Tibial nerve (tissue), 4 donors: ENCODE results near the gene DNAH14. TPM values are rescaled to one million over a fixed set of nuclear protein-coding genes. Genes with fewer than 3 reads are reported as not detected.

Source experiments
- DNase-seq, 2 donors: peaks; one replicate each; pipeline ENCODE4 v3.0.0-alpha.2; 2019; ENCODE audit warnings: low spot score in 2 of 2
- H3K27ac ChIP-seq, 4 donors: fragments of 200-600 bp; sonication (generic) in 3 of 4; one replicate each; pipeline ENCODE4 v1.5.1; 2017 to 2019; ENCODE audit warnings: mild to moderate bottlenecking in 1 of 4
- H3K27me3 ChIP-seq, 2 donors: fragments of 200-600 bp; sonication (generic) in 1 of 2; one replicate each; pipeline versions ENCODE4 v1.5.1 to v1.6.0; 2017 to 2019
- H3K36me3 ChIP-seq, 3 donors: fragments of 200-600 bp; sonication (generic); one replicate each; pipeline ENCODE4 v1.5.1; 2018 to 2019
- H3K4me1 ChIP-seq, 4 donors: fragments of 200-600 bp; sonication (generic) in 3 of 4; one replicate each; pipeline ENCODE4 v1.5.1; 2017 to 2019
- H3K4me3 ChIP-seq, 4 donors: fragments of 200-600 bp; sonication (generic) in 3 of 4; one replicate each; pipeline ENCODE4 v1.5.1; 2017 to 2019; ENCODE audit warnings: mild to moderate bottlenecking in 1 of 4, moderate library complexity in 1 of 4
- H3K9me3 ChIP-seq, 4 donors: fragments of 200-600 bp; sonication (generic) in 3 of 4; one replicate each; pipeline ENCODE4 v1.5.1; 2017 to 2019
- EP300 ChIP-seq, 2 donors: sonication (generic); formaldehyde crosslinking; IDR thresholded peaks; one replicate each; pipeline ENCODE4 v1.6.1; 2017; ENCODE audit warnings: antibody characterized with exemption in 2 of 2, mild to moderate bottlenecking in 1 of 2
- POLR2A ChIP-seq, 2 donors: fragments of 450-650 bp; IDR thresholded peaks; one replicate each; pipeline ENCODE4 v1.6.1; 2017; ENCODE audit warnings: antibody characterized with exemption in 2 of 2, mild to moderate bottlenecking in 2 of 2, moderate library complexity in 2 of 2
- WGBS, 2 donors: methylation state at CpG; one replicate each; pipeline ENCODE4 v1.1.5; 2018; 5-methylcytosine and 5-hydroxymethylcytosine counted together
- total RNA-seq, 4 donors: library from RNA; depleted of rRNA; stranded (reverse); fragments of >200 nt; gene quantifications; one replicate each; pipeline ENCODE4 v1.1.0, GENCODE V29; 2016
- TF ChIP-seq, protein P1 (sequence below), 5 experiments: fragments of 200-600 bp in 3 of 5; fragments of 450-650 bp in 2 of 5; sonication (generic) in 3 of 5; IDR thresholded peaks; one replicate each; pipeline ENCODE4 v1.5.1; 2016 to 2019; ENCODE audit warnings: antibody characterized with exemption in 5 of 5, mild to moderate bottlenecking in 3 of 5, moderate library complexity in 2 of 5

The DNAH14 gene
- total RNA-seq, 4 donors from 2014 or later = 1.2 to 6.5 (median 4.4) TPM

DNA sequence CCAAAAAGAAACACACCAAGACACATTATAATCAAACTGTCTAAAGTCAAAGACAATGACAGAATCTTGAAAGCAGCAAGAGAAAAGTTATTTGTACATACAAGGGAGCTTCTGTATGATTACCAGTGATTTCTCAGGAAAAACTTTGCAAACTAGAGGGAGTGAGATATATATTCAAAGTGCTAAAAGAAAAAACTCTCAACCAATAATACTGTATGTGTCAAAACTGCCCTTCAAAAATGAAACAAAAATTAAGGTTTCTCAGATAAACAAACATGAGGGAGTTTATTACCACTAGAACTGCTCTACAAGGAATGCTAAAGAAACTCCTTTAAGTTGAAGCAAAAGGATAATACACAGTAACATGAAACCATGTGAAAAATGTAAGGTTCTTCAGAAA is 418.9 kb downstream of the DNAH14 start:
- DNase-seq = no peak
- peaks cover 0 to 7% (median 0%) of the 10 kb centered on the region in 4 donors for H3K9me3 ChIP-seq
- no peaks in the 10 kb centered on the region for H3K36me3 ChIP-seq
- TF ChIP-seq POLR2A (IDR thresholded peaks at IDR 0.05) (no peak), EP300 (IDR thresholded peaks at IDR 0.05) (no peak)
- TF ChIP-seq, protein P1, sequence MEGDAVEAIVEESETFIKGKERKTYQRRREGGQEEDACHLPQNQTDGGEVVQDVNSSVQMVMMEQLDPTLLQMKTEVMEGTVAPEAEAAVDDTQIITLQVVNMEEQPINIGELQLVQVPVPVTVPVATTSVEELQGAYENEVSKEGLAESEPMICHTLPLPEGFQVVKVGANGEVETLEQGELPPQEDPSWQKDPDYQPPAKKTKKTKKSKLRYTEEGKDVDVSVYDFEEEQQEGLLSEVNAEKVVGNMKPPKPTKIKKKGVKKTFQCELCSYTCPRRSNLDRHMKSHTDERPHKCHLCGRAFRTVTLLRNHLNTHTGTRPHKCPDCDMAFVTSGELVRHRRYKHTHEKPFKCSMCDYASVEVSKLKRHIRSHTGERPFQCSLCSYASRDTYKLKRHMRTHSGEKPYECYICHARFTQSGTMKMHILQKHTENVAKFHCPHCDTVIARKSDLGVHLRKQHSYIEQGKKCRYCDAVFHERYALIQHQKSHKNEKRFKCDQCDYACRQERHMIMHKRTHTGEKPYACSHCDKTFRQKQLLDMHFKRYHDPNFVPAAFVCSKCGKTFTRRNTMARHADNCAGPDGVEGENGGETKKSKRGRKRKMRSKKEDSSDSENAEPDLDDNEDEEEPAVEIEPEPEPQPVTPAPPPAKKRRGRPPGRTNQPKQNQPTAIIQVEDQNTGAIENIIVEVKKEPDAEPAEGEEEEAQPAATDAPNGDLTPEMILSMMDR (IDR thresholded peaks at IDR 0.05) = no peak
- no peaks in the 10 kb centered on the region for H3K27me3 ChIP-seq
- no peak overlapping the region for H3K4me3 ChIP-seq
- H3K4me1 ChIP-seq = no peaks in the 10 kb centered on the region
- no peak overlapping the region for H3K27ac ChIP-seq

- WGBS, 2 donors = 84 to 90% methylated on average over 2 of the region's 2 CpGs
- Histone ChIP-seq H3K36me3 (no peaks in the 10 kb centered on the region), H3K27ac (no peak overlapping the region), H3K27me3 (no peaks in the 10 kb centered on the region), H3K4me3 (no peak overlapping the region), H3K9me3 (peaks cover 0 to 7% (median 0%) of the 10 kb centered on the region in 4 donors), H3K4me1 (no peaks in the 10 kb centered on the region)
- DNase-seq = no peak
- TF ChIP-seq, protein P1 (IDR thresholded peaks at IDR 0.05) = no peak
- no peak for TF ChIP-seq EP300 (IDR thresholded peaks at IDR 0.05)
- TF ChIP-seq POLR2A (IDR thresholded peaks at IDR 0.05) = no peak
These were observed 420.4 kb downstream of the DNAH14 start for GRCh38 chr1:225349826-225350225.

DNA sequence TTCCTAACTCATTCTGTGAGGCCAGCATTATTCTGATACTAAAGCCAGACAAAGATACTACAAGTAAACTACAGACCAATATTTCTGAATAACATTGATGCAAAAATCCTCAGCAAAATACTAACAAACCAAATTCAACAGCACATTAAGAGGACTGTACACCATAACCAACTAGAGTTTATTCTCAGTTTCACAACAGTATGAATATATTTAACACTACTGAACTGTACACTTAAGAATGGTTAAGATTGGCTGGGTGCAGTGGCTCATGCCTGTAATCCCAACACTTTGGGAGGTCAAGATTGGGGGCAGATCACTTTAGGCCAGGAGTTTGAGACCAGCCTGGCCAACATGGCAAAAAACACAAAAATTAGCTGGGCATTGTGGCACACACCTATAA is 421.4 kb downstream of the DNAH14 start:
- no peaks in the 10 kb centered on the region for H3K4me1 ChIP-seq
- no peaks in the 10 kb centered on the region for H3K27me3 ChIP-seq
- no peak overlapping the region for H3K4me3 ChIP-seq
- H3K36me3 ChIP-seq = no peaks in the 10 kb centered on the region
- DNase-seq = no peak
- peaks cover 0 to 7% (median 0%) of the 10 kb centered on the region in 4 donors for H3K9me3 ChIP-seq
- H3K27ac ChIP-seq = no peak overlapping the region
- no peak for TF ChIP-seq EP300 (IDR thresholded peaks at IDR 0.05)
- TF ChIP-seq, protein P1 (IDR thresholded peaks at IDR 0.05) = no peak
- no peak for TF ChIP-seq POLR2A (IDR thresholded peaks at IDR 0.05)

DNA sequence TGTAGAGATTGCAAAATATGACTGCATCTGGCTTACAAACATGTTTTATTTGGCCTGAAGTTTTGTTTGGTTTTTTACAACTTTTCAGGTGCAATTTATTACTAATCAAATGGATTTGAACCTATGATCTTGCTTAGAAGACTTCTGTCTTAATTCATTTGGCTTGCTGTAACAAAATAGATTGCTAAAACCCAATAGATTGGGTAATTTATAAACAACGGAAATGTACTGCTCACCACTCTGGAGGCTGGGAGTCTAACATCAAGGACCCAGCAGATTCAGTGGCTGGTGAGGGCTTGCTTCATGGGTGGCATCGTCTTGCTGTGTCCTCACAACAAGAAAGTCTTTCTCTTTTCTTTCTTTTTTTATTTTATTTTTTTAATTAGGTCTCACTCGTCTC is 425.4 kb downstream of the DNAH14 start:
- TF ChIP-seq EP300 (IDR thresholded peaks at IDR 0.05) = no peak
- WGBS, 2 donors = 69 to 84% methylated on average over 3 of the region's 3 CpGs
- Histone ChIP-seq H3K27ac (no peak overlapping the region), H3K36me3 (no peaks in the 10 kb centered on the region), H3K4me3 (no peak overlapping the region), H3K27me3 (no peaks in the 10 kb centered on the region), H3K9me3 (no peaks in the 10 kb centered on the region), H3K4me1 (no peaks in the 10 kb centered on the region)
- no peak for DNase-seq

- no peak for DNase-seq
- WGBS, 2 donors = 93 to 97% methylated on average over 1 of the region's 1 CpG
- Histone ChIP-seq H3K27ac (no peak overlapping the region), H3K27me3 (no peaks in the 10 kb centered on the region), H3K4me1 (no peaks in the 10 kb centered on the region), H3K36me3 (no peaks in the 10 kb centered on the region), H3K4me3 (no peak overlapping the region), H3K9me3 (no peaks in the 10 kb centered on the region)
- no peak for TF ChIP-seq EP300 (IDR thresholded peaks at IDR 0.05)
These were observed 426.4 kb downstream of the DNAH14 start for GRCh38 chr1:225355863-225356262.

DNA sequence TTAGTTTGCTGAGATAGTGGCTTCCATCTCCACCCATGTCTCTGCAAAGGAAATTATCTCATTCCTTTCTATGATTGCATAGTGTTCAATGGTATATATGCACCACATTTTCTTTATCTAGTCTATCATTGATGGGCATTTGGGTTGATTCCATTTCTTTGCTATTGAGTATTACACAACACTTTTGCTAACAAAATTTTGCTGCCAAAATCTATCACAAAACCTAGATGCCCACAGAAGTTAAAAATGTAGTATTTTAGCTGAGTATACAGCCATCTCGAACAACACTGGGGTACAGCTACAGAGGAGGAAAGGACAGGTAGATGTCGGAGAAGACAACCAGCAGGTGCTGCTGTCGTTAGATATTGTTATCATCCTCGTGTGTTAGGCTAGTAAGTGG is 430.6 kb downstream of the DNAH14 start:
- DNase-seq = no peak
- TF ChIP-seq POLR2A (IDR thresholded peaks at IDR 0.05) = no peak
- H3K9me3 ChIP-seq = no peaks in the 10 kb centered on the region
- WGBS, 2 donors = 88 to 90% methylated on average over 4 of the region's 4 CpGs
- no peak overlapping the region for H3K4me3 ChIP-seq
- no peaks in the 10 kb centered on the region for H3K36me3 ChIP-seq
- no peaks in the 10 kb centered on the region for H3K4me1 ChIP-seq
- no peaks in the 10 kb centered on the region for H3K27me3 ChIP-seq
- no peak overlapping the region for H3K27ac ChIP-seq

DNA sequence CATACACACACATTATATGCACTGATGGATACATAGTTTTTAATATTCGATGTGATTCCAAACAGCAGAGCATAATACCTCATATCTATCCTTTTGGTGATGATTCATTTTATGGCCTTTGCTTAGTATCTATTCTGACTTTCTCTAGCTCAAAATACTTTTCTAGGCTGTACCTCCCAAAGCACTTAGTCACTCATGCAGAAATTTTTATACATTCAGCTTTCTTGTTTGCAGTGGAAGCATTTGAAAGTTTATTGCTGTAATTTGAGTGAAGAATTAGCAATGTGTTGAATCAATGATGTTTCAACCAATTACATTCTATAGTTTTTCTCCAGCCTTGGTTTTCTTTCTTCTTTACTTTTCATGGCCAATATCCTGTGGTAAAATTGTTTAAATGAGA is 431.7 kb downstream of the DNAH14 start:
- H3K9me3 ChIP-seq = no peaks in the 10 kb centered on the region
- TF ChIP-seq POLR2A (IDR thresholded peaks at IDR 0.05) (no peak), EP300 (IDR thresholded peaks at IDR 0.05) (no peak)
- TF ChIP-seq, protein P1 (IDR thresholded peaks at IDR 0.05) = no peak
- no peak overlapping the region for H3K4me3 ChIP-seq
- WGBS, 2 donors = 97 to 98% methylated on average over 1 of the region's 1 CpG
- H3K27ac ChIP-seq = no peak overlapping the region
- H3K27me3 ChIP-seq = no peaks in the 10 kb centered on the region
- H3K4me1 ChIP-seq = no peaks in the 10 kb centered on the region
- no peak for DNase-seq
- no peaks in the 10 kb centered on the region for H3K36me3 ChIP-seq
